DOHH2 (cell line): Measurements from ENCODE around the gene CAMKMT.

Source experiments
- EZH2phosphoT487 ChIP-seq: fragments of 200-600 bp; sonication (generic); IDR thresholded peaks from 2 replicates; pipeline ENCODE4 v1.6.1; 2017; ENCODE audit warnings: borderline replicate concordance, mild to moderate bottlenecking, antibody characterized with exemption, low read length, moderate library complexity, mixed read lengths
- TF ChIP-seq, protein P1 (sequence below): fragments of 200-600 bp; sonication (generic); IDR thresholded peaks from one replicate; pipeline ENCODE4 v1.5.1; 2014; ENCODE audit warnings: antibody characterized with exemption, mild to moderate bottlenecking, low read depth, low read length; ENCODE audit not compliant: poor library complexity, severe bottlenecking

DNA sequence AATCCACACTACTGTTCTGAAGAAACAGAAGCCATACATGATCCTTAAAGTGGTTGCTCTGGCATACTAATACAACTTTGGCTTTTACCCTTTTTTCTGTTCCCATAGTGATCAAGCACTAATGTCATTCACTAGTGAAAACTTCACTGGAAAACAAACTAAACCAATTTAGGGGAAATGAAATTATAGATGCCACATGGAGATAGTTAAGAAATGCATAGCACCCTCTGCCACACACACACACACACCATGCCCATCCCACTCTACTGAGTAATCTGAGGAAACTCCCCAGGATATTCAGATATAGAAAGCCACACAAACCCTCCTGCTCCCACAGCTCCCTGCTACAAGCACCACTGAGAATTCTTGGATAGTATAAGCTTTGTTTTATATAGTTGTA lies 47.4 kb upstream of the CAMKMT start:
- TF ChIP-seq, protein P1, sequence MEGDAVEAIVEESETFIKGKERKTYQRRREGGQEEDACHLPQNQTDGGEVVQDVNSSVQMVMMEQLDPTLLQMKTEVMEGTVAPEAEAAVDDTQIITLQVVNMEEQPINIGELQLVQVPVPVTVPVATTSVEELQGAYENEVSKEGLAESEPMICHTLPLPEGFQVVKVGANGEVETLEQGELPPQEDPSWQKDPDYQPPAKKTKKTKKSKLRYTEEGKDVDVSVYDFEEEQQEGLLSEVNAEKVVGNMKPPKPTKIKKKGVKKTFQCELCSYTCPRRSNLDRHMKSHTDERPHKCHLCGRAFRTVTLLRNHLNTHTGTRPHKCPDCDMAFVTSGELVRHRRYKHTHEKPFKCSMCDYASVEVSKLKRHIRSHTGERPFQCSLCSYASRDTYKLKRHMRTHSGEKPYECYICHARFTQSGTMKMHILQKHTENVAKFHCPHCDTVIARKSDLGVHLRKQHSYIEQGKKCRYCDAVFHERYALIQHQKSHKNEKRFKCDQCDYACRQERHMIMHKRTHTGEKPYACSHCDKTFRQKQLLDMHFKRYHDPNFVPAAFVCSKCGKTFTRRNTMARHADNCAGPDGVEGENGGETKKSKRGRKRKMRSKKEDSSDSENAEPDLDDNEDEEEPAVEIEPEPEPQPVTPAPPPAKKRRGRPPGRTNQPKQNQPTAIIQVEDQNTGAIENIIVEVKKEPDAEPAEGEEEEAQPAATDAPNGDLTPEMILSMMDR, result no peak
- TF ChIP-seq EZH2phosphoT487, result no peak
